HG02759 (cell line): Measurements from ENCODE around the gene PHPT1.
"Not testable (repeated sequence)": the region's sequence is repeated elsewhere in the genome, so short reads cannot be mapped to it uniquely, and the experiment has no call there.

Experiments used
- ATAC-seq: cut with Tn5 transposase; IDR thresholded peaks from one replicate; pipeline ENCODE4 v1.9.1; 2021; ENCODE audit warnings: mild to moderate bottlenecking, moderate library complexity; ENCODE audit not compliant: unreplicated experiment

Gene PHPT1

DNA sequence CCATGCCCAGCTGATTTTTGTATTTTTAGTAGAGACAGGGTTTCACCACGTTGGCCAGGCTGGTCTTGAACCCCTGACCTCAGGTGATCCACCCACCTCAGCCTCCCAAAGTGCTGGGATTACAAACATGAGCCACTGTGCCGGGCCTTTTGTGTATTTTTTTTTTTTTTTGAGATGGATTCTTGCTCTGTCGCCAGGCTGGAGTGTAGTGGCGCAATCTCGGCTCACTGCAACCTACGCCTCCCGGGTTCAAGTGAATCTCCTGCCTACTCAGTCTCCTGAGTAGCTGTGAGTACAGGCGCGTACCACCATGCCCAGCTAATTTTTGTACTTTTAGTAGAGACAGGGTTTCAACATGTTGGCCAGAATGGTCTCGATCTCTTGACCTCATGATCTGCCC, 34.5 kb downstream of the PHPT1 start:
- not testable (repeated sequence) for ATAC-seq

DNA sequence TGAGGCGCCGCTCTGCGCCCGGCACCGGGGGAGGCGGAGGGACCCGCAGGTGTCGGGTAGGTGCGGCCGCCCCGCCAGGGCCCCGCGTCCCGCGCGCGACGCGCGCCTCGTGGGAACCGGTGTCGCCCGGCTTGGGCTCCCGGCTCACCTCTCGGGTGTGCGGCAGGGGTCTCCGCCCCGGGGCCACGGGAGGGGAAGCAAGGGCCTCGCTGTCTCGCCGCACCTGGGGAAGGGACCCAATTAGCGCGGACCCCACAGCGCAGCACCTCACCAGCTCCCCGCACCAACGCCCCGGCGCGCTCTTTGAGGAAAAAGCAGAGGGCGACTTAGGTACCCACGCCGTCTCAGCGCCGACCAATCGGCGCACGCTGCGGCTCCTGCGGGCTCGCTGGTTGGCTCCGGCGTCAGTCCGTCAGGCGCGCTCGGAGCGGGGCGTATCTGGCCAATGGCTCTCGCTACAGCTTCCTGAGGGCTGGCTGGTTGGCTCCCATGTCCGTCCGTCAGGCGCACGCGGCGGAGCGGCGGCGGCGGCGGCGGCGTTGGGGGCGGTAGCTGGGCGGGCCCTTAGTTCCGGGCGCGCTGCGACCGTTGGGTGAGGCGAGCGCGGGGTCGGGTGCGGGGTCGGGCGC, 36.9 kb downstream of the PHPT1 start, which contains the start of gene TRAF2:
Gene TRAF2 (plus strand): TSS at position 567 of the 629 bp plus-strand sequence. CDS start 12,225 bp downstream, outside the sequence.
- ATAC-seq = peak; percentile 82

DNA sequence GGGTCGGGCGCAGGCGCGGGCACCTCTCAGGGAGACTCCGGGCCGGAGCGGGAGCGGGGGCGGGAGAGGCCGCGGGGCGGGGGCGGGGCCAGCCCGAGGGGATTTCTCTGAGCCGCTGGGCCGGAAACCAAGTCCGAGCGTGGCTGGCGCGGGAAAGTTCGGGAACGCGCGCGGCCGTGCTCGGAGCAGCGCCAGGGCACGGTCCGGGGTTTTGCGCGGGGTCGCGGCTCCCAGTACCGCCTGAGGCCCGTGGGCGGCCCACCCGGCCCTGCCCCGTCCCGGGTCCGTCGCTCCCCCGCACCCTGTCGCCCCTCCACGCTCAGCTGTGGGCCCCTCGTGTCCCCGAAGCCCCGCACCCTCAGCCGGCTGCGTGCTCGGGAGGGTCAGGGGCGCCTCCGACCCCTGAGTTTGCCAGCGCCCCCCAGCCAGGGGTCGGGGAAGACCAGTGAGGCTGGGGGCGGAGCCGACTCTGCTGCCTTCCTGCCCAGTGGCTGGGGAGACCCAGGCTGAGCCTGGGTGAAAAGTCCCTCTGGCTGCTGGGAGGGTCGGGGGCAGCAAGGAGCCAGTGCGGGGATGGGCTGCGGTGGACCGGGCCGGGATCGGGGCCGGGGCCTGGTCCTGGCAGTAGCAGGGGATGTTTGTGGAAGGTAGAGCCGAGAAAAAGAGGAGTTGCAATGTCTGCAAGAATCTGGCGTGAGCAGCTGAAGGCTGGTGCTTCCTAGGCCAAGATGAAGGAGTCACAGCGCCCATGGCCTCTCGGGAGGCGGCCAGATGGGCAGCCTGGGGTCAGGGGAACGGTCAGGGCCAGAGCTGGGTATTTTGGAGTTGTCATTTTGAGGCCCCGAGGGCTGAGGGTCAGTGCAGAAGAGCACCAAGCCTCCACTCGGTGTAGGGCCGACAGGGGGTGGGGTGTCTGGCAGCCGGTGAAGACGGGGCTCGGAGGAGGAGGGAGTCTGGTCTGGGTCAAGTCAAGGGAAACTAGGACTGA, 37.7 kb downstream of the PHPT1 start:
- peak; percentile 29 for ATAC-seq

DNA sequence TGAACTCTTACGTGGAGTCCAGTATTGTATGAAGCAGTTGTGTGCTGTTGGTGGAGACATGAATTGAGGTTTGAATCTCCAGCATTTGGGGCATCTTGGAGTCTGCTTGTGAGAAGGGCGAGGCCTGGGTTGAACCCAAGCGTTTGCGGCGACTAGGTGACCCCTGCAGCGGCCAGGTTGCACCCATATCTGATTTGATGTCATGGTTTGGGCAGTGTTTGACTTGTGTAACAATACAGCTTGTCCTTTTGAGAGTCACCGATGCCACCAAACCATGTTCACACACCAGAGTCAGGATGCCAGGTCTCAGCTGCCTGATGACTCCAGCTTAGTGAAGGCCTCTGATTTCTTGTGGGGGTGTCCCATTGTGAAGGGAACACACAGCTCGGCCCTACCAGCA, 39.2 kb downstream of the PHPT1 start:
- no peak for ATAC-seq

DNA sequence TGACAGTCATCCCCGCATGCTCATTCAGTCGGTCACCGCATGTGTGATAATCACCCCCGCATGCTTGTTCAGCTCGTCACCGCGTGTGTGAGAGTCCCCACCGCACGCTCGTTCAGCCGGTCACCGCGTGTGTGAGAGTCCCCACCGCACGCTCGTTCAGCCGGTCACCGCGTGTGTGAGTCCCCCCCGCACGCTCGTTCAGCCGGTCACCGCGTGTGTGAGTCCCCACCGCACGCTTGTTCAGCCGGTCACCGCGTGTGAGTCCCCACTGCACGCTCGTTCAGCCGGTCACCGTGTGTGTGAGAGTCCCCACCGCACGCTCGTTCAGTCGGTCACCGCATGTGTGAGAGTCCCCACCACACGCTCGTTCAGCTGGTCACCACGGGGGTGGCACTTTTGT, 40.6 kb downstream of the PHPT1 start:
- ATAC-seq = no peak

DNA sequence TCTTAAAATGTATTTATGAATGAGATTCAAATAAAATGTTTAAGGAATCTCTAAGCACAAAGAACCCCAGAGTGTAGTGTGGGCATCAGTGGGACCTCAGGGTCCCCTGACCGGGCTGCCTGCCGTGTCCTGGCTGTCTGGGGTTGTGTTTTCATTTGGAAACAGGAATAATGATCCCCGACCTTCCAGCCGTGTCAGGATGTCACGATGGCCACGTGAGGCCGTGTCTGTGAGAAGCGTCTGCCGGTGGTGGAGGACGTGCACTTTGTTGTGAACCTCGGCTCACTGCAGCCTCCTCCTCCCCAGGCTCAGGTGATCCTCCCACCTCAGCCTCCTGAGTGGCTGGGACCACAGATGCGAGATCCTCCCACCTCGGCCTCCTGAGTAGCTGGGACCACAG, 41.5 kb downstream of the PHPT1 start:
- ATAC-seq = no peak

DNA sequence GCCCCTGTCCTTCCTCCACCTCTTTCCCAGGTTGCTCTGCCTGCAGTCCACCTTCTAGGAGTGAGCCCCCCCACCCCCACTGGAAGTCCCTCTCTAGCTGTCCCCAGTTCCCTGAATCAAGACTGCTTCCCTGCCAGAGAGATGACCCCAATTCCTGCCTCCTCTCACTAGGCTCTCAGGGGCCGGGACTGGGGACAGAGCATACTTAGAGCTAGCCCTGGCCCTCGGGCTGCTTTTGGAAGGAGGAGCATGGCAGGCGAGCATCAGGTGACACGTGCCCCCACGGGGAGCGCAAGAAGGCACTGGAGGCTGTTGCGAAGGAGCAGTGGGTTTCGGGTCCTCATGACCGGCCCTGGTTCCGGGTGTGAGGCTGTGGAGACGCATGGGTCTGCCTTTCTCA, 46.8 kb downstream of the PHPT1 start:
- ATAC-seq = no peak

DNA sequence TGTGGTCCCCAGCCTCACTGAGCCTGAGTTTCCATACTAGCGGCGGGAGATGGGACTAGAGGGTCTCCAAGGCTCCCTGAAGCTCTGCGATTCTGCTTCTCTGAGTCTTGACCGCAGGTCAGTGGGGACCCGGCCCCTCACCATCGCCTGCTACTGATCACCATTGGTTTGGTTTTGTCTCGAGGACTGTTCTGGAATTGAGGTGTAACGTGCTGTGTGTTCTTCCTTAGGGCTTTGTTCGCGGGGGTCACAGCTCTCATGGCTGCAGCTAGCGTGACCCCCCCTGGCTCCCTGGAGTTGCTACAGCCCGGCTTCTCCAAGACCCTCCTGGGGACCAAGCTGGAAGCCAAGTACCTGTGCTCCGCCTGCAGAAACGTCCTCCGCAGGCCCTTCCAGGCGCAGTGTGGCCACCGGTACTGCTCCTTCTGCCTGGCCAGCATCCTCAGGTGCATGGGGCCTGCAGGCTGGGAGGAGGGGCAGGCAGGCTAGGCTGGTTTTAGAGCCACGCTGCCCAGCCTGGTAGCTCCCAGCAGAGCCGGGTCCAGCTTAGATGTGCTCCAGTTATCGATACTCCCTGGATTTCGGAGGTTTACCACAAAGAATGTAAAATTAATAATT, 49.4 kb downstream of the PHPT1 start:
- ATAC-seq = no peak

DNA sequence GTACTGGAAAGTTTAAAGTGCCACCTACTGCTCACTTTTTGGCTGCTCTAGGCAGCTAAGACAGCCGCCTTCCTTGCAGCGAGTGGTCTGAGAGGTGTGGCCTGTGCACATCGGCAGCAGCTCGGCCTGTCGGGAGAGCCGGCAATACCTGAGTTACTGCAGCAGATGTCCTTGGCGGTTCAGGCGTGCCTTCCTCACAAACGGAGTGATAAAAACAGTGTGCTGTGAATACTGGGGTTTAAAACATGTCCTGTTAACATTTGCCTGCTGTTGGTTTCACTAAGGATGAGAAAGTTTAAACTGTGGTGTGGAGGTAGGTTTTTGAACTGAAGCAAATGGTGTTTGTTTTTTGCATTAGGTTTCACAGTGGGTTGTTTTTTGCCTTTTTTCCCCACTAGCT, 50.0 kb downstream of the PHPT1 start:
- no peak for ATAC-seq

DNA sequence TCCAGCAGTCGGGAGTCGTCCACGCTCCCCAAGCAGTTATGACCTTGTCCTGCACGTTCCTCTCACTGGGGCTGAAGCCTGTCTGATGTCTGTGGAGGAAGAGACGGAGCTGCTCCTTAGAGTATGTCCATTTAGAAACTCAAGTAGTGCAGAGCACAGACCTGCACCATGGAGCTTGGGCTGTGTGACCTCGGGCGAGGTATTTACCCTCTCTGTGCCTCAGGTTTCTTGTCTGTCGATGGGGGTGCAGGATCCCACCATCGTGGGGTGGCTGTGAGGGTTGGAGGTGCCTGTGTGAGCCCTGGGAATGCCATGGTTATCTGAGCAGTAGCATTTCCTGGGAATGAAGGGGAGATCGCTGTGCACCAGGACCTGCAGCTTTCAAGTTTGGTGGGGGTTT, 51.3 kb downstream of the PHPT1 start:
- ATAC-seq = no peak
